HG02852 (cell line): Measurements from ENCODE around the gene MARCHF10.

ENCODE experiments used
- ATAC-seq: cut with Tn5 transposase; IDR thresholded peaks from one replicate; pipeline ENCODE4 v1.9.1; 2021; ENCODE audit warnings: mild to moderate bottlenecking, moderate library complexity; ENCODE audit not compliant: unreplicated experiment

The MARCHF10 gene

GRCh38 chr17:62821189-62822079, 13.3 kb upstream of the MARCHF10 start:
- no peak for ATAC-seq

DNA sequence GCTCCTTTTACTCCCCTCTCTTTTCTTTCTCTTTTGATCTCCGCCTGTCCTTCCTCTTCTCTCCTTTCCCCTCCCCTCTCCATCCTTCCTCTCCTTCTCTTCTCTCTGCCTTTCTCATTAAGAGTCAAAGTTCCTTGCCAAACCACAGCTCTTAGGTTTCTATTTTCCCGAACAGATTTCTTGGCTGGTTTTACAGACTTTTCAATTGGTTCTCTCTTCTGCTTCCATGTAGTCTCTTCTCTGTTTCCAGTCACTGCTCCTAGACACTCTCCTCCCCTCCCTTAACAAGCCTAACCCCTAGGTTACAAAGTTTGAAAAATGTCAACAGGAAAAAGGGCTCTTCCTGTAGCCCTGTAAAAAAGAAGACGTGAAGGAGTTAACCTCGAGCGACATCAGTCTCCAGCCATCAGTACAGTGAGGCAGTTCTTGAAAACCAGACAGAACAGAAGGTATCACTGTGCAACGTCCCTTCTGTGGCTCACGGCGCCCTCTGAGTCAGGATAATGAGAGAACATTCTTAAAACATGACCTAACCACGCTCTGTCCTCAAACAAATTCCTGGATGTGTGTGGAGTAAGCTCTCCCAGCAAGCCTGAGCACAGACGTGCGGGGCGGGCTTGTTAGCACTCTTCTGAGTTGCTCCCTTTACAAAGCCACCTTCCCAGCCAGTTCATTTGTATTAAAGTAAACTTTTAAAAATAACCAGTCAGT, 11.6 kb upstream of the MARCHF10 start:
- no peak for ATAC-seq

- no peak for ATAC-seq
Observed at GRCh38 chr17:62818526-62818925, 10.4 kb upstream of the MARCHF10 start.

GRCh38 chr17:62816282-62816839, 8.2 kb upstream of the MARCHF10 start:
- ATAC-seq = no peak

GRCh38 chr17:62809656-62810055, 1.5 kb upstream of the MARCHF10 start:
- no peak for ATAC-seq

GRCh38 chr17:62808576-62808970, 459 bp upstream of the MARCHF10 start:
- no peak for ATAC-seq

- ATAC-seq = no peak
Observed at GRCh38 chr17:62805234-62805633, 2.9 kb downstream of the MARCHF10 start.

- no peak for ATAC-seq
Observed at GRCh38 chr17:62804822-62805221, 3.3 kb downstream of the MARCHF10 start.

DNA sequence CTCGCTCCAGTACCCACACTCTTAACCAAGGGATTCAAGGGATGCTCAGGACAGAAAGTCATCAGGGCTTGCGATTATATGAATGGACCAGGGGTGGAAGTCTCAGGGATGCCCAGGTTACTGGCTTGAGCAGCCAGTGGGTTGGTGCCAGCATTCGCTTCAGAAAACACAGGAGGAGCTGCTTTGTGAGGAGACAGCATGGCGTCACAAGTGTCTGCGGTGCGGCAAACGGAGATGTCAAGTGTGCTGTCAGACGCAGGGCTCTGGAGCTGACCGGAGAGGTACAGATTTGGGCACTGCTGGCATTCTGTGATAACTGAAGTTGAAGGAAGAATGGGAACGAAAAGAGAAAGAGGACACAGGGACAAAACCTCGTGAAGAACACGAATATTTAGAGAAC, 4.1 kb downstream of the MARCHF10 start:
- no peak for ATAC-seq

DNA sequence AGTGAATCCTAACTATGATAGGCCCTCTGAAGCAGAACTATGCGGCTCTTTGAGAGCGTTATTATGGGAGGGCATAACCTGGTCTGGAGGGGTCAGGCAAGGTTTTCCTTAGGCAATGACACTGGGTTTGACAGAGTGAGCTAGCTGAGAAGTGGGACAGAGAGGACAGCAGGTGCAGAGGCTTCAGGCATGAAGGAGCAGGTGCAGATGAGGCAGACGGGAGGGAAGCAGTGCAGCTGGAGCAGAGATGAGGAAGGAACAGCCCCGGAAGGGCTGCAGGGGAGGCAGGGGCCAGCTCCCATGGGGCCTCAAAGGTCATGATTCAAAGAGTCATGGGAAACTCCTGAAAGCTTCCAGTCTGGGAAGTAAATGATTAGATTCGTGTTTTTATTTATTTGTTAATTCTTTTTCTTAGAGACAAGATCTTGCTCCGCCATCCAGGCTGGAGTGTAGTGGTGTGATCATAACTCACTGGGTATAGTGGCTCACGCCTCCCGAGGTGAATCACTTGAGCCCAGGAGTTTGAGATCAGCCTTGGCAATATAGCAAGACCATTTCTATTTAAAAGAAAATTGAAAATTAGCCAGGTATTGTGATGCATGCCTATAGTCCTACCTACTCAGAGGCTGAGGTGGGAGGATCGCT, 5.4 kb downstream of the MARCHF10 start:
- no peak for ATAC-seq

GRCh38 chr17:62801553-62802114, 6.5 kb downstream of the MARCHF10 start:
- ATAC-seq = no peak

- ATAC-seq = no peak
Observed at GRCh38 chr17:62800585-62800984, 7.5 kb downstream of the MARCHF10 start.

GRCh38 chr17:62797959-62798358, 10.2 kb downstream of the MARCHF10 start:
- ATAC-seq = no peak

DNA sequence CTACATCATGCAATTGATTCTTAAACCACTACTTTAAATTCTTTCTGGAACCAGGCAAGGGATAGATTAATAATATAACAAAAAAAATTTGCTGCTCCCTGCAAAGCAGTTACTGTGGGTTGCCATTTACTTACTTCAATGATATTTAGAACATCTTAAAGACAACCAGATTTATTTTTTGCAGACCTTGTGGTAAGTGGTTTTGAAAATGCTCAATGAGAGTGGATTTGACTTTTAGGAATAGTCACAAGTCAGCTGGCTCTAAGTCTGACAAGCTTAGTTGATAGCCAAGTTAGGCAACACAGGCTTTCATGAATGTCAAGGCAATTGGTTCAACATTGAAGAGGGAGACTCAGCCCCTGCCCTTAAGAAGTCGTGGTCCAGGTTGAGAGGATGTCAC, 11.8 kb downstream of the MARCHF10 start:
- ATAC-seq = no peak

DNA sequence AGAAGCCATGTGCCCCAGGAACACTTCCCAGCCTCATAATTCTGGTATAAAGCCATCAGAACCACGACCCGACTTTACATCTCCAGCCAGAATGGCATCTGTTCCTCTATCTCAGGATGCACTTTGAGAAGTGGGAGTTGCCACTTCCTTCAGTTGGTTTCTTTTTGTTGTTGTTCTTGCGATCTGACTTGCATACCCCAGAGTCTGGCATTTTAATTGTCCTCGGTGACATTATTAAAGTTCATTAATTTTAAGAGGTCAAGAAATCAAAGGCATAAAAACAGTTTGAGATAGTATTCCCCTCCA, 13.5 kb downstream of the MARCHF10 start:
- ATAC-seq = no peak

GRCh38 chr17:62793919-62794665, 14.0 kb downstream of the MARCHF10 start:
- ATAC-seq = no peak

DNA sequence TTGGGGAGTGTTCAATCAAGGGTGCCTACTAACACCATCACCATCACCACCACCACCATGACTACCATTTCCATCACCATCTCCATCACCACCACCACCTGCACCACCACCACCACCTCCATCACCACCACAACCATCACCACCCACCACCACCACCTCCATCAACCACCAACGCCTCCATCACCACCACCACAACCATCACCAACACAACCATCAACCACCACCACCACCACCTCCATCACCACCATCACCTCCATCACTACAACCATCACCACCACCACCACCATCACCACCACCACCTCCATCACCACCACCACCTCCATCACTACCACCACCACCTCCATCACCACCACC, 15.7 kb downstream of the MARCHF10 start:
- ATAC-seq = no peak

- no peak for ATAC-seq
Observed at GRCh38 chr17:62791767-62792446, 16.2 kb downstream of the MARCHF10 start.

DNA sequence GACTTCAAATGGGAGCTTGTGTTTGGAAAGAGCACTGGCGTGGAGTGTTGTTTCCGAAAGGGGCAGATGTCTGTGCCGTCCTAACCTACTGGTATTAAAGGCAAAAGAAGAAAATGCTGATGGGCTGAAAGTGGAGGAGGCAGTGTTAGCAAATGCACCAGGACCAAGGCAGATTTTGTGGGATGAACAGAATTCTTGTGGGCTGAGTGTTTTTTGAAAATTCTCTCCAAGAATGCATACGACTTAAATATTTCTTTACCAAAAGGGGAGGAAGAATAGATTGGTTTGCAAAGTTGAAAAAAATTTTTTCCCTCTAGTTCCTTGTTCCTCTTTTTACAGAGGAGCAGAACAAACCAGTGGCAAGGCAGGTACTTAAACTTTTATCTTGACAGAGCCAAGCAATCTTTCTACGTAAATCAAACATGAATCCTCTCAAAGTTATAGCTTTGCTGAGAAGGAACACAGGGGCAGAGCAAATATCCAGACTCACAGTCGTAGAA, 16.8 kb downstream of the MARCHF10 start:
- no peak for ATAC-seq

DNA sequence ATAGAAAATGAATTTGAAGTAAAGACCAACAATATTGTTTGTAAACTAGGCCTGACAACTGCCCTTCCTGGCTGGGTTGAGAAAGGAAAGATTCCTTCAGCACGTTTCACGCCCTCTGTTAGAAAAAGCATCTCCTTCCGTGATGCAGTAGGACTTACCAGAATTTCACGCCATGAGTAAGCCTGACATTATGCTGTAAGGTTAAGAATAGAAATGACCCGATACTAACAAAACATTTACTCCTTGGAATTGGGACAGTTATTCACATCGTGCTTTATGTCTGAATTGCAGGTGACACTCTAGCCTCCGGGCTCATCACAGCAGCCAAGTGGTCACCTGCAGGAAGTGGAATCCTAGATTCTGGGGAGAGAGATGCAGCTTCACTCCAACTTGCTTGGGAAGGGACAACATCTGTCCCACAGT, 17.5 kb downstream of the MARCHF10 start:
- no peak for ATAC-seq
